Measurements from ENCODE around the gene ACOXL.

The ACOXL gene

DNA sequence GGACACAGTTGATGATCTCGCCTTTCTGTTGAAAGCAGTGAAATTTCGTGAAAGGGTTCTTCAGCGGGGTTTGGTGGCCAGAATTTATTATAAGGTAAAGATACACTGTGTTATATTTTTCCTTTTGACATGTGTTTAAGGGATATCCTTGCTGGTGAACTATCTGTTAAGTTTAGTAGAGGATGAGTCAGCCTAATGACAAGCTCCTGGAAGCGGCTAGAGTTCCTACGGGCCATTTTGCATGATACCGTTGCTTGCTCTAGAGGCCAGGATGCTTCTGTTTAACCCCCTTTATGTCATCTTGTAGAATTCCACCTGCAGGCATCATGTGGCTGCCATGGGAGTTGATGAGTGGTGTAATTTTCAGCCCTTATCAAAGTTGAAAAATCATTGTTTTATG lies 263.5 kb downstream of the ACOXL start:
- no CpG with 5 or more reads among the region's 6 CpGs for WGBS (ENCODE audit: insufficient coverage, insufficient read length)
- Histone ChIP-seq H3K4me1 (ENCODE audit: control insufficient read depth, insufficient read depth, low read length) (no peaks in the 10 kb centered on the region), H3K36me3 (ENCODE audit: control insufficient read depth, insufficient read depth, low read length) (no peaks in the 10 kb centered on the region), H3K27ac (ENCODE audit: low read length) (no peak overlapping the region), H3K4me3 (ENCODE audit: low read length) (no peak overlapping the region), H3K27me3 (ENCODE audit: control insufficient read depth, insufficient read depth, low read length) (no peaks in the 10 kb centered on the region), H3K9me3 (ENCODE audit: control insufficient read depth, insufficient read depth, low read length) (no peaks in the 10 kb centered on the region)
- no peak for DNase-seq (ENCODE audit: low read depth, low spot score)

DNA sequence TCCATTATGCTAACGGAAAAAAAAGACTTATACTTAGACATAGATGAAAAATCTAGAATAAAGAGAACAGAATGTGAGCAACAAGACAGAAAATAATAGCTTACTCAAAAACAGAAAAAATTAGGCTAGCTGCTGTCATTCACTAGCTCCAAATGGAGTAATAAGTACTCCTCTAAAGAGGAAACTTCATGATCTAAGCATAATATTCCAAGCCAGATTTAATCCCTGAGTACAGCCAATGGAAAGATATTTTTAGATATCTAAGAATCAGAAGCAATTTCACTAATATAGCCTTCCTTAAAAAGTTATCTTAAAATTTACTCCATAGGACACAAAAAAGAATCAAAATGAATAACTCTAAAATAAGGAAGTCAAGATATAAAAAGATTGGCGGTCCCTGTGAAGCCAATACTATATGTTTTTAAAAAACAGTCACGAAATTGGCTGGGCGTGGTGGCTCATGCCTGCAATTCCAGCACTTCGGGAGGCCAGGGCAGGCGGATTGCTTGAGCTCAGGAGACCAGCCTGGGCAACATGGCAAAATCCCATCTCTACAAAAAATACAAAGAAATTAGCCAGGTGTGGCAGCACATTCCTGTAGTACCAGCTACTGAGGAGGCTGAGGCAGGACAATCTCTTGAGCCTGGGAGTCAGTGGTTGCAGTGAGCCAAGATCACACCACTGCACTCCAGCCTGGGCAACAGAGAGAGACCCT lies 265.1 kb downstream of the ACOXL start:
- no peak overlapping the region for H3K4me3 ChIP-seq (ENCODE audit: low read length)
- no peak for DNase-seq (ENCODE audit: low read depth, low spot score)
- WGBS (ENCODE audit: insufficient coverage, insufficient read length) = no CpG with 5 or more reads among the region's 6 CpGs
- no peak overlapping the region for H3K27ac ChIP-seq (ENCODE audit: low read length)
- no peaks in the 10 kb centered on the region for H3K27me3 ChIP-seq (ENCODE audit: control insufficient read depth, insufficient read depth, low read length)
- no peaks in the 10 kb centered on the region for H3K9me3 ChIP-seq (ENCODE audit: control insufficient read depth, insufficient read depth, low read length)
- H3K4me1 ChIP-seq (ENCODE audit: control insufficient read depth, insufficient read depth, low read length) = no peaks in the 10 kb centered on the region
- H3K36me3 ChIP-seq (ENCODE audit: control insufficient read depth, insufficient read depth, low read length) = no peaks in the 10 kb centered on the region

DNA sequence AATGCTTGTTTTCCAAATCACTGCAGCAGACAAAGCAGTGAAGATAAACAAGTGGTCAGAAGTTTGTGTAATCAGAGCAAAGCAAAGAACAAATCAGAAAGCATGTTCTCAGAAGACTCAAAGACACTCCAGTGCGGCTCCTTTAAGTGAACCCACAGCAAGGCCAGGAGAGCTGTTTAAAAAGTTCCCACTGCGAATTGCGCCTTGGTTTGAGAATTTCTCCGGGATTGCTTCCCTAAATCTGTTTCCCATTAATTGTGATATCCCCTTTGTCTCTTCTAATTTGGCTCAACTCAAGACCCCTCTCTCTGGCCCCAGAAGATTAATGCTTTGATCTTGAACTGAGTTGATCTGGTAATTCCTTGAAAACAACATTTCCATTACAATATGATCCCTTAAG lies 265.9 kb downstream of the ACOXL start:
- Histone ChIP-seq H3K4me3 (ENCODE audit: low read length) (no peak overlapping the region), H3K27ac (ENCODE audit: low read length) (no peak overlapping the region), H3K9me3 (ENCODE audit: control insufficient read depth, insufficient read depth, low read length) (no peaks in the 10 kb centered on the region), H3K36me3 (ENCODE audit: control insufficient read depth, insufficient read depth, low read length) (no peaks in the 10 kb centered on the region), H3K27me3 (ENCODE audit: control insufficient read depth, insufficient read depth, low read length) (no peaks in the 10 kb centered on the region), H3K4me1 (ENCODE audit: control insufficient read depth, insufficient read depth, low read length) (no peaks in the 10 kb centered on the region)
- DNase-seq (ENCODE audit: low read depth, low spot score) = no peak
- no CpG with 5 or more reads among the region's 4 CpGs for WGBS (ENCODE audit: insufficient coverage, insufficient read length)

DNA sequence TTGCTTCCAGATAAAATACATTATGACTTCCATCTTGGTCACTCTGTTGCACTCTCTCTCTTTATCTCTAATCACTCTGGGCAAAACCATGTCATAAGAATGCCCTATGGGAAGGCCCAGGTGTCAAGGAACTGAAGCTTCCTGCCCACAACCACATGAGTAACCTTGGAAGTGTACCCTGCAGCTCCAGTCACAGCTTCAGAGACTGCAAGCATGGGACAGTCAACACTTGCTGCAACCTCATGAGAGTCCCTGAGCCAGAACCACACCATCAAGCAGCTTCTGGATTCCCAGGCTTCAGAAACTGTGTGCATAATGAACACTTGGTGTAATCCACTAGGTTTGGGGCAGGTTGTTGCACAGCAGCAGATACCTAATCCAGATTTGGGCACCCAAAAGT lies 267.3 kb downstream of the ACOXL start:
- no peak for DNase-seq (ENCODE audit: low read depth, low spot score)
- H3K4me3 ChIP-seq (ENCODE audit: low read length) = no peak overlapping the region
- H3K36me3 ChIP-seq (ENCODE audit: control insufficient read depth, insufficient read depth, low read length) = no peaks in the 10 kb centered on the region
- no peaks in the 10 kb centered on the region for H3K9me3 ChIP-seq (ENCODE audit: control insufficient read depth, insufficient read depth, low read length)
- no peaks in the 10 kb centered on the region for H3K27me3 ChIP-seq (ENCODE audit: control insufficient read depth, insufficient read depth, low read length)
- H3K27ac ChIP-seq (ENCODE audit: low read length) = no peak overlapping the region
- H3K4me1 ChIP-seq (ENCODE audit: control insufficient read depth, insufficient read depth, low read length) = no peaks in the 10 kb centered on the region

DNA sequence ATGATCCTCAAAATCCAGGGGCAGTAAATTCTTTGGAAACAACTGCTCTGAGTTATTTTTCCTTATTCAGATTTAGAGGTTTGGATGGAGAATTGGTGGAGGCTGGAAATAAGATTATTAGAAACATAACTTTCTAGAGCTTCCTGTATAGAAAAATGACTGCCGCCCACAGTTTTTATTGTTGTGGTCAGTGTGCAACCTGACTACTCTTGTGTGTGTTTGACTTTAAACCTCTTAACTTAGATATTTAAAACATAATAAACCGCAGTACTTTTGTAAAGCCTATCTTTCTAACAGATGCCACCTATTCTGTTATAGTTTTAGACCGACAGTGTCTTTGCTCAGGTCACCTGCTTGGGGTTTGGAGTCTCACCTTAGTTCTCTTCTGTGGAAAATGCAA lies 272.9 kb downstream of the ACOXL start:
- Histone ChIP-seq H3K27me3 (ENCODE audit: control insufficient read depth, insufficient read depth, low read length) (no peaks in the 10 kb centered on the region), H3K9me3 (ENCODE audit: control insufficient read depth, insufficient read depth, low read length) (no peaks in the 10 kb centered on the region), H3K4me3 (ENCODE audit: low read length) (no peak overlapping the region), H3K36me3 (ENCODE audit: control insufficient read depth, insufficient read depth, low read length) (no peaks in the 10 kb centered on the region), H3K27ac (ENCODE audit: low read length) (no peak overlapping the region), H3K4me1 (ENCODE audit: control insufficient read depth, insufficient read depth, low read length) (no peaks in the 10 kb centered on the region)
- no CpG with 5 or more reads among the region's 3 CpGs for WGBS (ENCODE audit: insufficient coverage, insufficient read length)
- DNase-seq (ENCODE audit: low read depth, low spot score) = no peak

DNA sequence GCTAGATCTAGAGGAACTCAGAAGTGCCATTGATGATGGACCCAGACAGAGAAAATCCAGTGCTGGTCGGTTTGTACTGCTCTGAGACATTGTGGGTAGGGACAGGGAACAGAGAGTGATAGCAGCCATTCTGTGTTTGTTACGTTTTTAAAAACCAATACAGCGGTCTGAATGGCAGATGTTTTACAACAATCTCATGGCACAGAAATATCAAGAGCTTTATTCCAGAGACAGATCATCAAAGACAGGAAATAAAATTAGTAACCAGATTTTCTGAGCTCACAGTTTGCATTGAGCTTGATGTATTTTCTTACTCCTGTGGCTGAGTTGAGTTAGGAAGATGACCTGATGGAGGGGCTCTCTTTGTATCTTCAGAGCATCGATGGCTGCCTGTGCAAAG lies 273.4 kb downstream of the ACOXL start:
- Histone ChIP-seq H3K27me3 (ENCODE audit: control insufficient read depth, insufficient read depth, low read length) (no peaks in the 10 kb centered on the region), H3K4me3 (ENCODE audit: low read length) (no peak overlapping the region), H3K4me1 (ENCODE audit: control insufficient read depth, insufficient read depth, low read length) (no peaks in the 10 kb centered on the region), H3K9me3 (ENCODE audit: control insufficient read depth, insufficient read depth, low read length) (no peaks in the 10 kb centered on the region), H3K27ac (ENCODE audit: low read length) (no peak overlapping the region), H3K36me3 (ENCODE audit: control insufficient read depth, insufficient read depth, low read length) (no peaks in the 10 kb centered on the region)
- no peak for DNase-seq (ENCODE audit: low read depth, low spot score)
- WGBS (ENCODE audit: insufficient coverage, insufficient read length) = no CpG with 5 or more reads among the region's 4 CpGs

DNA sequence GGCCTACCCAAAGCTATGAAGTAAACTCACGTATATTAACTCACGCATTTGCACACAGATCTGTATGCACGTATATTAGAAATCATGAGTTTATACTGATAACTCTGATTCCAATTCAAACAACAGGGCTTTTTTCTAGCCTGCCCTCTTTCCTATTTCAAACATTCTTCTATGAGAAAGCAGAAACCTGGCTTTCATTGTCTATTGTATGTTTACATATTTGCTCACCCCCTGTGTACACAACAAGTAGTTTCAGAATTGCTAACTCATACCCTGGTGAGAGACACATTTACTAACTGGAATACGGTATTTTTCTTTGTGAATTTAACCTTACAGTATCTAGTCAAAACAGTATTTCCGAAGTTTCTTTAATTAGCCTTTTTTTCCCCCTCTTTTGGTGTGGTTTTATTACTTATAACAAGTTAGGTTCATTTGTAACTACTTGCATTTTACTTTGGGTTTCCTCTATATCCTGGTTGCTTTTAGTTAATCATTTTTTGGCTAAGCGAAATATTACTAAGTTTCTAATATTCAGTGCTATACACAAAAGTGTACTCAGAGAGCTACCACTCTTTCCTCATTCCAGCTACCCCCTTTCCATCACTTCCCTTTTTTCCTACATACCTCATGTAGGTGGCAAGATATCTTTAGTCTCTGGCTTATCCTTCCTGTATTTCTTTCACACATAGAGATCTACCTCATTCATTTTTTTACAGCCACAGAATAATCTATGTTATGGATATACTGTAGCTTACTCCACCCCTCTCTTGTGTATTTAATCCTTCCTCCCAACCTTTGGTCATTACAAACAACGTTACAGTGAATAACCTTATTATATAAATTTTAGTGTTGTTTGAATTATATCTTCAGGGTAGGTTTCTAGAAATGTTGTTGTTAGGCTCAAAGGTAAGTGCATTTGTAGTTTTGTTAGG lies 275.6 kb downstream of the ACOXL start:
- no peak overlapping the region for H3K4me3 ChIP-seq (ENCODE audit: low read length)
- no peaks in the 10 kb centered on the region for H3K36me3 ChIP-seq (ENCODE audit: control insufficient read depth, insufficient read depth, low read length)
- DNase-seq (ENCODE audit: low read depth, low spot score) = no peak
- WGBS (ENCODE audit: insufficient coverage, insufficient read length) = no CpG with 5 or more reads among the region's 7 CpGs
- H3K27me3 ChIP-seq (ENCODE audit: control insufficient read depth, insufficient read depth, low read length) = no peaks in the 10 kb centered on the region
- H3K4me1 ChIP-seq (ENCODE audit: control insufficient read depth, insufficient read depth, low read length) = no peaks in the 10 kb centered on the region
- H3K27ac ChIP-seq (ENCODE audit: low read length) = no peak overlapping the region
- no peaks in the 10 kb centered on the region for H3K9me3 ChIP-seq (ENCODE audit: control insufficient read depth, insufficient read depth, low read length)

DNA sequence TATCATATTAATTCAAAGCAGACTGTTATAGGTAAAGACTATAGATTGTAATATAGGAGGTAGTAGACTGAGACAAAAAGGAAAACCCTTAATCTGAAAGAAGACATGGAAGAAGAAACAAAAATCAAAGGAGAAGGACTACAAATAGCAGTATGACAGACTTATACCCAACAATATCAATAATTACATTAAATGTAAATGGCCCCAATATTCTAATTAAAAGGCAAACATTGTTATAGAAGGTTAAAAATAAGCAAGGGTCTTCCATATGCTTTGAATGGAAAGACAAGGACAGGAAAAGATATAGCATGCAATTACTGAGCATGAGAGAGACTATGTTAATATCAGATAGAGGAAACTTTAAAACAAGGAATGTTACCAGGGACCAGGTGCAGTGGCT lies 278.8 kb downstream of the ACOXL start:
- H3K9me3 ChIP-seq (ENCODE audit: control insufficient read depth, insufficient read depth, low read length) = no peaks in the 10 kb centered on the region
- H3K4me1 ChIP-seq (ENCODE audit: control insufficient read depth, insufficient read depth, low read length) = no peaks in the 10 kb centered on the region
- H3K4me3 ChIP-seq (ENCODE audit: low read length) = no peak overlapping the region
- no peak overlapping the region for H3K27ac ChIP-seq (ENCODE audit: low read length)
- no peak for DNase-seq (ENCODE audit: low read depth, low spot score)
- no peaks in the 10 kb centered on the region for H3K27me3 ChIP-seq (ENCODE audit: control insufficient read depth, insufficient read depth, low read length)
- H3K36me3 ChIP-seq (ENCODE audit: control insufficient read depth, insufficient read depth, low read length) = no peaks in the 10 kb centered on the region

DNA sequence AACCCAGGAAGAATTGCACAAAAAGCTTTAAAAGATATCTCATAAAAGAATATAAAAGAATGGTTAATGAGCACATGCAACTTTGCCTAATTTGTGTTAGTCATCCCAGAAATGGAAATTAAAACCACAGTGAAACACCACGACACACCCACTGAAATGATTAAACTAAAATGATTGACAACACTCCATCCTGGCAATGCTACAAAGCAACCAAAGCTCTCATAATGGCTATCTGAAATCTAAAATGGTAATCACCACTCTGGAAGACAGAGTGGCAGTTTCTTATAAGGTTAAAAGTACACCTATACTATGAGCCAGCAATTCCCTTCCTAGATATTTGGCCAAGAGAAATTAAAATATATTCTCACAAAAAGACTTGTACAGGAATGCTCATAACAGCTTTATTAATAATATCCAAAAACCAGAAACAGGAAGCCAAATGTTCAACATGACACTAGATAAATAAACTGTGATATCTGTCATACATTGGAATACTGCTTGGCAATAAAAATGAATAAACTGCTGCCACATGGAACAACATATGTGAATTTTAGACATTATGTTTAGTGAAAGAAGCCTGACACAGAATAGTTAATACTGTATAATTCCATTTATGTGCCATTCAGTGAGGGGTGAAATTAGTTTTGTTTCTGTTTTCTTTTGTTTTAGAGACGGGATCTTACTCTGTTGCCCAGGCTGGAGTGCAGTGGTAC lies 283.1 kb downstream of the ACOXL start:
- no peaks in the 10 kb centered on the region for H3K4me1 ChIP-seq (ENCODE audit: control insufficient read depth, insufficient read depth, low read length)
- DNase-seq (ENCODE audit: low read depth, low spot score) = no peak
- WGBS (ENCODE audit: insufficient coverage, insufficient read length) = no CpG with 5 or more reads among the region's 2 CpGs
- H3K9me3 ChIP-seq (ENCODE audit: control insufficient read depth, insufficient read depth, low read length) = no peaks in the 10 kb centered on the region
- no peak overlapping the region for H3K27ac ChIP-seq (ENCODE audit: low read length)
- H3K4me3 ChIP-seq (ENCODE audit: low read length) = no peak overlapping the region
- no peaks in the 10 kb centered on the region for H3K27me3 ChIP-seq (ENCODE audit: control insufficient read depth, insufficient read depth, low read length)
- H3K36me3 ChIP-seq (ENCODE audit: control insufficient read depth, insufficient read depth, low read length) = no peaks in the 10 kb centered on the region

DNA sequence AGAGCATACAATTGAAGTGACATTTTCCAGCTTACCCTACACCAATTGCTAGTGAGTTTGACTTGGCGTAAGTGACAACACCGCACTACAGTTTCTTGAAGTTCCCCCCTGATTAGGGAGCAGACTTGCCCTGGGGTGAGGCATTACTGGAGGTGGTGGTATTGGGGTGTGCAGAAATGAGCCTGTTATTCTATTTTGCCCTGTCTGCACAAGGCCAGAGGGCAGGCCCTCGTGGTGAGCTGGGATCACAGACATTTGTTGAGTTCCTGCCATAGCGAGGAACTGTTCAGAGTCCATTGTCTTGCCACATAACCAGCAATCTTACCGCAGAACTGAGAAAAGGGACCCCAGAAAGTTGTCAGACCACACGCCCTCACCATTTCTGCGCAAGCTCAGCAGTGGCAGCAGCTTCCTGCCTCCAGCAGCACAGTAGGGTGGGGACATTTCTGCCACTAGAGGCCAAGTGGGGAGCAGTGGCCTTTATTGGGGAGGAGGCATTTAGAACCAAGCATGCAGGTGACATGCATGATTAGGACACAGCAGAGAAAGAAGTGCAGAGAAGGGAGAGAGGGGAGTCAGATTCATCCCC lies 284.8 kb downstream of the ACOXL start:
- Histone ChIP-seq H3K27ac (ENCODE audit: low read length) (no peak overlapping the region), H3K9me3 (ENCODE audit: control insufficient read depth, insufficient read depth, low read length) (no peaks in the 10 kb centered on the region), H3K27me3 (ENCODE audit: control insufficient read depth, insufficient read depth, low read length) (no peaks in the 10 kb centered on the region), H3K4me3 (ENCODE audit: low read length) (no peak overlapping the region), H3K4me1 (ENCODE audit: control insufficient read depth, insufficient read depth, low read length) (no peaks in the 10 kb centered on the region), H3K36me3 (ENCODE audit: control insufficient read depth, insufficient read depth, low read length) (no peaks in the 10 kb centered on the region)
- WGBS (ENCODE audit: insufficient coverage, insufficient read length) = no CpG with 5 or more reads among the region's 7 CpGs
- no peak for DNase-seq (ENCODE audit: low read depth, low spot score)

Measured in iPS DF 6.9 (cell line).